Chondrocyte (in vitro differentiated cells): ENCODE results near the gene WDR46. TPM values are rescaled to one million over a fixed set of nuclear protein-coding genes. Genes with fewer than 3 reads are reported as not detected.

ENCODE experiments used
- DNase-seq: peaks from one replicate; pipeline ENCODE4 v3.0.0; 2021; ENCODE audit warnings: mixed read lengths, low spot score
- H3K27ac Mint-ChIP-seq: one replicate; pipeline ENCODE4 v1.8.0; 2021; ENCODE audit warnings: mild to moderate bottlenecking, moderate library complexity, mixed read lengths; ENCODE audit not compliant: unreplicated experiment
- H3K27me3 Mint-ChIP-seq: 2 replicates; pipeline ENCODE4 v1.8.0; 2021; ENCODE audit warnings: low read depth, mixed read lengths
- H3K36me3 Mint-ChIP-seq: 2 replicates; pipeline ENCODE4 v1.8.0; 2021; ENCODE audit warnings: low read depth, mixed read lengths
- H3K4me1 Mint-ChIP-seq: 2 replicates; pipeline ENCODE4 v1.8.0; 2021; ENCODE audit warnings: low read depth, mild to moderate bottlenecking, mixed read lengths
- H3K4me3 Mint-ChIP-seq: one replicate; pipeline ENCODE4 v1.8.0; 2021; ENCODE audit warnings: mild to moderate bottlenecking, moderate library complexity, mixed read lengths; ENCODE audit not compliant: unreplicated experiment
- H3K9me3 Mint-ChIP-seq: 2 replicates; pipeline ENCODE4 v1.8.0; 2021; ENCODE audit warnings: low read depth, mixed read lengths
- CTCF ChIP-seq: fragments of 200-600 bp; sonication (generic); IDR thresholded peaks from 2 replicates; pipeline ENCODE4 v1.5.0; 2021; ENCODE audit warnings: antibody characterized with exemption, mild to moderate bottlenecking, moderate library complexity
- long read RNA-seq: library from polyadenylated mRNA; stranded (forward); transcript quantifications from one replicate; pipeline ENCODE4 v2.0.0, GENCODE V29; 2021
- total RNA-seq: library from RNA; stranded (reverse); gene quantifications from 3 replicates; pipeline ENCODE4 v1.2.1, GENCODE V29; 2021

The WDR46 gene, protein sequence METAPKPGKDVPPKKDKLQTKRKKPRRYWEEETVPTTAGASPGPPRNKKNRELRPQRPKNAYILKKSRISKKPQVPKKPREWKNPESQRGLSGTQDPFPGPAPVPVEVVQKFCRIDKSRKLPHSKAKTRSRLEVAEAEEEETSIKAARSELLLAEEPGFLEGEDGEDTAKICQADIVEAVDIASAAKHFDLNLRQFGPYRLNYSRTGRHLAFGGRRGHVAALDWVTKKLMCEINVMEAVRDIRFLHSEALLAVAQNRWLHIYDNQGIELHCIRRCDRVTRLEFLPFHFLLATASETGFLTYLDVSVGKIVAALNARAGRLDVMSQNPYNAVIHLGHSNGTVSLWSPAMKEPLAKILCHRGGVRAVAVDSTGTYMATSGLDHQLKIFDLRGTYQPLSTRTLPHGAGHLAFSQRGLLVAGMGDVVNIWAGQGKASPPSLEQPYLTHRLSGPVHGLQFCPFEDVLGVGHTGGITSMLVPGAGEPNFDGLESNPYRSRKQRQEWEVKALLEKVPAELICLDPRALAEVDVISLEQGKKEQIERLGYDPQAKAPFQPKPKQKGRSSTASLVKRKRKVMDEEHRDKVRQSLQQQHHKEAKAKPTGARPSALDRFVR
- total RNA-seq: 42.4 to 79.7 TPM (median 48.1 TPM) in 3 replicates
- long read RNA-seq, transcript WDR46-231 (15 exons, 2,358 nt): major isoform, 88 of 122 reads
- long read RNA-seq, partial matches to known transcripts: 11 of 122 reads
- long read RNA-seq, other reads (novel, unspliced or antisense): 22 of 122 reads

DNA sequence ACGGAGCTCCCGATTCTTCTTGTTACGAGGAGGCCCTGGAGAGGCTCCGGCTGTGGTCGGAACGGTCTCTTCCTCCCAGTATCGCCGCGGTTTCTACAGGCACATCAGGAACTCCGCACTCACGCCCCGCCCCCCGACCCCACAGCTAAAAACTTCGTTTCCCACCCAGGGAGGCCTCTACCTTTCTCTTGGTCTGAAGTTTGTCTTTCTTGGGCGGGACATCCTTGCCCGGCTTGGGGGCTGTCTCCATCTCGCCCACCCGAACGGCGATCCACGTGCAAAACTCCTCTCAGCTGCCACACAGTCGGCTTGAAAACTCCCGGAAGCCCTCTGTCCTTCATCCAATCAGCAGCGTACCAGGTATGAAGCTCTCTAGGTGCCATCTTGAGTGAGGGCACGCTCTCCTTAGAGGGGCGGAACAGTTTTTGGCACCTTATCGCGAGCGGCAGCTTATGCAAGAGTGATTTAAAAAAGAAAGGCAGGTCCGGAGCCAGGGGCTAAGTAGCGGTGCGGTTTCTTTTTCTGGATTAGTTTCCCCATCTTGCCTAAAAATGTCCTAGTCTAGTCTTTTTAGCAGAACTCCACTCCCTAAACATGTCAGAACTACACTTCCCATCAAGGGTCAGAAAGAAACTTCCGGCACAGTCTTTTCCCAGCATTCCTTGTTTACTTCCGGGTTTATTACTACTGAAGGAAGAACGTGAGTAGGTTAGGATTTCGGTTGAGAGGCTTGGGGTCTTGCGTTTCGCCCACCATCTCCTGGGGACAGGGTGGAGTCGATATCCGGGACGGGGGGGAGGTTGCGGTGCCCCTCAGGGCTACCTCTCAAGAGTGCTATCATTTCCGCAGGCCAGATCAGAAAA is at the start of gene WDR46, which contains the start of gene PFDN6:
Gene WDR46 (minus strand): TSS at position 319 of the 863 bp plus-strand sequence. CDS start 69 bp downstream, at position 250.
Gene PFDN6 (plus strand): TSS at position 681 of the 863 bp plus-strand sequence. CDS start 256 bp downstream, outside the sequence.
- Mint-ChIP-seq H3K9me3 (no peaks in the 10 kb centered on the region), H3K4me3 (peak within 1 kb of the TSS; percentile 97), H3K4me1 (peaks cover 44% of the 10 kb centered on the region), H3K27ac (peak within 1 kb of the TSS; percentile 95), H3K27me3 (no peaks in the 10 kb centered on the region), H3K36me3 (peaks cover 14% of the 10 kb centered on the region)
- DNase-seq: no peak
- TF ChIP-seq CTCF: no peak

DNA sequence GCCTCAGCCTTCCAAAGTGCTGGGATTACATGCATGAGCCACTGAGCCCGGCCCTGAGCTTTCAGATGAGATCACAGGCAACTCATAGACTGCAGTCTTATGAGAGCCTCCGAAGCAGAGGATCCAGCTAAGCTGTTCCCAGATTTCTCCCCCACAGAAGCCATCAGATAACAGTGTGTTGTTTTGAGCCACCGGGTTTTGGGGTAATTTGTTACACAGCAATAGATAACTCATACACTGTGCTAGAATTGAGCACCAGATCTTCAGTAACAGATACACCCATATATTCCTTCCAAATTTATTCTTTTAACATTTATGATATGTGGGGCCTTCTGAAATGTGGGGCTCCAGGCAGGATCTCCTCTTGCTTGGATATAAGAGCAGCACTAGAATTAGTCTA is 47.5 kb upstream of the WDR46 start:
- Mint-ChIP-seq H3K27ac (no peak overlapping the region), H3K27me3 (peaks cover 4% of the 10 kb centered on the region), H3K9me3 (no peaks in the 10 kb centered on the region), H3K36me3 (no peaks in the 10 kb centered on the region), H3K4me3 (no peak overlapping the region), H3K4me1 (no peaks in the 10 kb centered on the region)
- DNase-seq: no peak
- TF ChIP-seq CTCF: no peak

DNA sequence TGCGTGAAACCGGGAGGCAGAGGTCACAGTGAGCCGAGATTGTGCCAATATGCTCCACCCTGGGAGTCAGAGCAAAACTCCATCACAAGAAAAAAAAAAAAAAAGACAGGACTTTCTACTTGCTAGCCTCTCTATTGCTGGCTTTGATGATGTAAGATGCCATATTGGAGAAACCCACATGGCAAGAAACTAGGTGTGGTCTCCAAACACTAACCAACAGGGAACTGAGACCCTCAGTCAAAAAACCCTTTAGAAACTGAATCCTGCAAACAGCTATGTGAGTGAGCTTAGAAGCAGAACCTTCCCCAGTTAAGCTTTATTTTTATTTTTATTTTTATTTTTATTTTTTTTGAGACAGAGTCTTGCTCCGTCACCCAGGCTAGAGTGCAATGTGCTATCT is 46.9 kb upstream of the WDR46 start:
- DNase-seq: no peak
- no peaks in the 10 kb centered on the region for H3K9me3 Mint-ChIP-seq
- H3K27me3 Mint-ChIP-seq: peaks cover 4% of the 10 kb centered on the region
- no peak overlapping the region for H3K27ac Mint-ChIP-seq
- H3K4me3 Mint-ChIP-seq: no peak overlapping the region
- no peak for TF ChIP-seq CTCF
- H3K4me1 Mint-ChIP-seq: no peaks in the 10 kb centered on the region
- no peaks in the 10 kb centered on the region for H3K36me3 Mint-ChIP-seq

- H3K9me3 Mint-ChIP-seq: no peaks in the 10 kb centered on the region
- H3K4me1 Mint-ChIP-seq: no peaks in the 10 kb centered on the region
- no peaks in the 10 kb centered on the region for H3K36me3 Mint-ChIP-seq
- DNase-seq: no peak
- H3K27ac Mint-ChIP-seq: no peak overlapping the region
- no peak for TF ChIP-seq CTCF
- no peak overlapping the region for H3K4me3 Mint-ChIP-seq
- H3K27me3 Mint-ChIP-seq: no peaks in the 10 kb centered on the region
Observed at GRCh38 chr6:33333666-33334065, 44.6 kb upstream of the WDR46 start.
